ENCODE measurements around the gene ATP8B2.

DNA sequence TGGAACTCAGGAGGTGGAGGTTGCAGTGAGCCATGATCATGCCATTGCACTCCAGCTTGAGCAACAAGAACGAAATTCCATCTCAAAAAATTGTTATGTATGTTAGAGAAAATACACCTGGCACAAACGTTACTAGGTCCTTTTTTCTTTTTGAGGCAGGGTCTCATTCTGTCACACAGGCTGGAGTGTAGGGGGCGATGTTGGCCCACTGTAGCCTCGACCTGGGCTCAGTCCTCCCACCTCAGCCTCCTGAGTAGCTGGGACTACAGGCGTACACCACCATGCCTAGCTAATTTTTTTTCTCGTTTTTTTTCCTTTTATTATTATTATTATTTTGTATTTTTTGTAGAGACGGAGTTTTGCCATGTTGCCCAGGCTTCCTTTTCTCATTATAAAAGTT, 48.5 kb upstream of the ATP8B2 start:
- TF ChIP-seq CTCF (IDR thresholded peaks at IDR 0.05) (peak; percentile 48), POLR2AphosphoS5 (IDR thresholded peaks at IDR 0.05; ENCODE audit: low read depth, low read length) (no peak), YY1 (IDR thresholded peaks at IDR 0.05; ENCODE audit: low read depth) (no peak), EP300 (IDR thresholded peaks at IDR 0.05; ENCODE audit: borderline replicate concordance in 1 of 2, low read depth in 1 of 2, low read length in 1 of 2) (no peak), RCOR1 (IDR thresholded peaks at IDR 0.05; ENCODE audit: low read length) (no peak), REST (IDR thresholded peaks at IDR 0.05; ENCODE audit: low read depth, low read length) (no peak), FOXJ3 (CRISPR knock-in tag; IDR thresholded peaks at IDR 0.05) (no peak), JUND (IDR thresholded peaks at IDR 0.05) (no peak), NRF1 (IDR thresholded peaks at IDR 0.05; ENCODE audit: low read depth, low read length) (no peak), USF2 (IDR thresholded peaks at IDR 0.05; ENCODE audit: borderline replicate concordance, low read depth, low read length) (no peak), SIN3A (IDR thresholded peaks at IDR 0.05; ENCODE audit: borderline replicate concordance, low read depth, low read length) (no peak), USF1 (IDR thresholded peaks at IDR 0.05; ENCODE audit: borderline replicate concordance, low read depth) (no peak), MXI1 (IDR thresholded peaks at IDR 0.05; ENCODE audit: low read depth, low read length) (no peak), GABPA (IDR thresholded peaks at IDR 0.05; ENCODE audit: low read depth) (no peak)
